K562 (cell line): Measurements from ENCODE around the gene BRWD1. TPM values are rescaled to one million over a fixed set of nuclear protein-coding genes. Genes with fewer than 3 reads are reported as not detected.

Experiments used
- ATAC-seq: fragments of 200-7000 bp; cut with Tn5 transposase; 3 replicates; pipeline ENCODE4 v1.9.1; 2020; ENCODE audit warnings: moderate library complexity
- BruUV-seq: library from RNA; stranded (reverse); fragments of 400-500 nt; replicated peaks from 2 replicates; lab custom pipeline; 2021; lab: Mats Ljungman, UMichigan
- CTCF ChIA-PET: fragments of 300-600 bp; formaldehyde crosslinking; extraction: SDS; loops from one replicate; lab custom pipeline; 2021; ENCODE audit warnings: low intra/inter-chr PET ratio; lab: Yijun Ruan, JAX
- POLR2A ChIA-PET: fragments of 300-600, 350-650 bp; sonication (Branson Sonifier 250); formaldehyde crosslinking; extraction: SDS; loops from one replicate; lab custom pipeline; 2021; ENCODE audit warnings: antibody characterized with exemption, inconsistent platforms; lab: Yijun Ruan, JAX
- DNase-seq, 4 experiments: peaks; one replicate each; pipeline versions ENCODE4 v3.0.0 to v3.0.0-alpha.2; 2011 to 2018; ENCODE audit warnings: low spot score in 3 of 4, mixed read lengths in 3 of 4; ENCODE audit errors: extremely low read depth in 1 of 4
- FAIRE-seq: peaks from 2 replicates; lab custom pipeline; 2011; peaks lifted over from hg19 to GRCh38; lab: Jason Lieb, UNC
- H2AFZ ChIP-seq: 2 replicates; pipeline ENCODE4 v1.6.0; 2011; ENCODE audit warnings: low read depth, low read length, control low read depth, inconsistent platforms
- H3K27ac ChIP-seq: fragments of 200-600 bp; 3 replicates; pipeline ENCODE4 v1.8.0; 2011; ENCODE audit warnings: low read depth, mild to moderate bottlenecking, control low read depth, inconsistent platforms, low read length, moderate library complexity, mixed read lengths; ENCODE audit errors: extremely low read depth
- H3K27me3 ChIP-seq, 2 experiments: fragments of 300-600 bp in 1 of 2; 2 replicates in 1 of 2; 3 replicates in 1 of 2; pipeline versions ENCODE4 v1.6.0 to v1.8.0; 2011; ENCODE audit warnings: inconsistent platforms in 2 of 2, low read length in 2 of 2, mild to moderate bottlenecking in 1 of 2, mixed read lengths in 1 of 2, moderate library complexity in 1 of 2; ENCODE audit not compliant: control insufficient read depth in 2 of 2, insufficient read depth in 2 of 2
- H3K36me3 ChIP-seq: fragments of 300-600 bp; 3 replicates; pipeline ENCODE4 v1.8.0; 2011; ENCODE audit warnings: mild to moderate bottlenecking, low read length, inconsistent platforms; ENCODE audit not compliant: control insufficient read depth, insufficient read depth
- H3K4me1 ChIP-seq, 2 experiments: fragments of 200-600 bp in 1 of 2; replicated peaks in 1 of 2; 2 replicates in 1 of 2; 3 replicates in 1 of 2; pipeline versions ENCODE4 v1.5.1 to v1.8.0; 2011; ENCODE audit warnings: inconsistent platforms in 2 of 2, low read length in 2 of 2, mild to moderate bottlenecking in 1 of 2, mixed read lengths in 1 of 2, moderate library complexity in 1 of 2; ENCODE audit not compliant: control insufficient read depth in 2 of 2, insufficient read depth in 2 of 2
- H3K4me2 ChIP-seq: 2 replicates; pipeline ENCODE4 v1.6.1; 2011; ENCODE audit warnings: low read length, control low read depth, inconsistent platforms, mixed read lengths; ENCODE audit not compliant: insufficient read depth
- H3K4me3 ChIP-seq: fragments of 200-600 bp; sonication (generic), shearing (Covaris generic); 2 replicates; pipeline ENCODE4 v1.5.1; 2016; ENCODE audit warnings: control low read depth, inconsistent platforms
- H3K79me2 ChIP-seq: fragments of 200-600 bp; 3 replicates; pipeline ENCODE4 v1.8.0; 2011; ENCODE audit warnings: low read length, inconsistent platforms; ENCODE audit not compliant: control insufficient read depth, insufficient read depth
- H3K9ac ChIP-seq, 2 experiments: 2 replicates each; pipeline versions ENCODE4 v1.6.0 to v1.6.1; 2011; ENCODE audit warnings: low read depth in 2 of 2, low read length in 2 of 2, control low read depth in 1 of 2, inconsistent platforms in 1 of 2, mild to moderate bottlenecking in 1 of 2, mixed read lengths in 1 of 2; ENCODE audit not compliant: insufficient read depth in 1 of 2
- H3K9me1 ChIP-seq: one replicate; pipeline ENCODE4 v1.6.0; 2011; ENCODE audit warnings: inconsistent platforms, mild to moderate bottlenecking, low read length, moderate library complexity; ENCODE audit not compliant: control insufficient read depth, insufficient read depth
- H3K9me3 ChIP-seq: replicated peaks from 2 replicates; pipeline ENCODE4 v1.5.1; 2011; ENCODE audit warnings: low read depth, low read length, inconsistent platforms; ENCODE audit not compliant: control insufficient read depth, insufficient read depth
- H4K20me1 ChIP-seq: replicated peaks from 2 replicates; pipeline ENCODE4 v1.6.1; 2011; ENCODE audit warnings: low read length, inconsistent platforms, mixed read lengths; ENCODE audit not compliant: control insufficient read depth, insufficient read depth
- ARHGAP35 ChIP-seq: fragments of 450-650 bp; IDR thresholded peaks from 2 replicates; pipeline ENCODE4 v1.6.1; 2018; ENCODE audit not compliant: partially characterized antibody
- HEY1 ChIP-seq: fragments of 250-450 bp; sonication (Bioruptor Pico); IDR thresholded peaks from 2 replicates; pipeline ENCODE4 v1.5.0; 2020; ENCODE audit warnings: mild to moderate bottlenecking, moderate library complexity, borderline replicate concordance
- HNRNPUL1 ChIP-seq: fragments of 200-400 bp; formaldehyde crosslinking; IDR thresholded peaks from 2 replicates; pipeline ENCODE4 v1.6.1; 2017; ENCODE audit warnings: low read length
- MECOM ChIP-seq: fragments of 250-450 bp; sonication (Bioruptor Pico); IDR thresholded peaks from 2 replicates; pipeline ENCODE4 v1.8.0; 2022; ENCODE audit warnings: inconsistent platforms
- PCBP2 ChIP-seq: fragments of 200-400 bp; formaldehyde crosslinking; IDR thresholded peaks from 2 replicates; pipeline ENCODE4 v1.6.1; 2018; ENCODE audit warnings: low read length, low read depth, mild to moderate bottlenecking, moderate library complexity; ENCODE audit not compliant: poor library complexity, severe bottlenecking
- SMAD2 ChIP-seq: fragments of 150-350 bp; IDR thresholded peaks from 2 replicates; pipeline ENCODE4 v1.6.1; 2014; ENCODE audit warnings: low read depth, mild to moderate bottlenecking, low read length
- SMARCA5 ChIP-seq: fragments of 450-650 bp; IDR thresholded peaks from 2 replicates; pipeline ENCODE4 v1.6.1; 2016
- SNAPC5 ChIP-seq: fragments of 250-450 bp; sonication (Bioruptor Pico); IDR thresholded peaks from 2 replicates; pipeline ENCODE4 v1.8.0; 2021; ENCODE audit warnings: moderate library complexity, mild to moderate bottlenecking, inconsistent platforms
- SRSF9 ChIP-seq: fragments of 200-400 bp; formaldehyde crosslinking; IDR thresholded peaks from 2 replicates; pipeline ENCODE4 v1.6.1; 2017; ENCODE audit warnings: low read depth, low read length, borderline replicate concordance
- TAF7 ChIP-seq: fragments of 450-650 bp; IDR thresholded peaks from 2 replicates; pipeline ENCODE4 v1.6.1; 2016; ENCODE audit warnings: missing genetic modification characterization, missing compliant biosample characterization
- TAF9B ChIP-seq: fragments of 450-650 bp; IDR thresholded peaks from 2 replicates; pipeline ENCODE4 v1.6.1; 2018; ENCODE audit warnings: mild to moderate bottlenecking; ENCODE audit not compliant: partially characterized antibody
- TEAD4 ChIP-seq, 2 experiments: sonication (generic) in 1 of 2; formaldehyde crosslinking in 1 of 2; IDR thresholded peaks; 2 replicates each; pipeline versions ENCODE4 v1.6.1 to v1.8.0; 2012 to 2022; ENCODE audit warnings: borderline replicate concordance in 1 of 2, inconsistent platforms in 1 of 2, low read length in 1 of 2, mild to moderate bottlenecking in 1 of 2, missing genetic modification reagents in 1 of 2
- TFAM ChIP-seq: fragments of 250-450 bp; sonication (Bioruptor Pico); conservative IDR thresholded peaks from 2 replicates; pipeline ENCODE4 v1.5.0; 2021; ENCODE audit warnings: mild to moderate bottlenecking, moderate library complexity
- ZBED1 ChIP-seq: IDR thresholded peaks from 2 replicates; pipeline ENCODE4 v1.6.1; 2014
- ZNF124 ChIP-seq: sonication (generic); formaldehyde crosslinking; IDR thresholded peaks from 2 replicates; pipeline ENCODE4 v1.8.1; 2022; ENCODE audit warnings: missing genetic modification reagents
- ZNF436 ChIP-seq: fragments of 250-450, 450-650 bp; sonication (Bioruptor Pico); formaldehyde crosslinking; IDR thresholded peaks from 2 replicates; pipeline ENCODE4 v1.7.0; 2020; ENCODE audit warnings: mild to moderate bottlenecking
- ZNF445 ChIP-seq: fragments of 250-450 bp; sonication (Bioruptor Pico); IDR thresholded peaks from 2 replicates; pipeline ENCODE4 v1.4.0; 2020; ENCODE audit warnings: low read depth, mild to moderate bottlenecking, moderate library complexity
- ZNF717 ChIP-seq: fragments of 250-450 bp; sonication (Bioruptor Pico); IDR thresholded peaks from 2 replicates; pipeline ENCODE4 v1.5.0; 2021
- ZNF778 ChIP-seq: fragments of 450-650 bp; formaldehyde crosslinking; IDR thresholded peaks from 2 replicates; pipeline ENCODE4 v1.4.0; 2020; ENCODE audit warnings: mild to moderate bottlenecking, moderate library complexity
- ZNF830 ChIP-seq: fragments of 250-450 bp; sonication (Bioruptor Pico); IDR thresholded peaks from 2 replicates; pipeline ENCODE4 v1.5.0; 2021; ENCODE audit warnings: mild to moderate bottlenecking
- WGBS: fragments of 100-300 bp; shearing (Covaris generic); methylation state at CpG from one replicate; pipeline ENCODE4 v1.1.6; 2016; ENCODE audit warnings: low coverage, mixed read lengths; ENCODE audit not compliant: insufficient coverage; ENCODE audit errors: missing lambda C conversion rate; 5-methylcytosine and 5-hydroxymethylcytosine counted together
- in situ Hi-C: fragments of 300-500 bp; cut with MboI; formaldehyde crosslinking; loops from 4 replicates; pipeline ENCODE4 v1.15.0; 2018; ENCODE audit warnings: inconsistent platforms, mixed read lengths
- intact Hi-C: fragments of 100-400 bp; cut with micrococcal nuclease; formaldehyde crosslinking; loops from 2 replicates; pipeline ENCODE4 v1.14.2; 2022
- polyA plus RNA-seq, 8 experiments: library from polyadenylated mRNA; depleted of rRNA in 4 of 8; stranded (reverse) in 5 of 8; unstranded in 3 of 8; fragments of >200 nt; fragmentation: Nextera tagmentation in 2 of 8; fragmentation: Illumina TruSeq in 1 of 8; extraction: Ambion mirVana in 2 of 8; extraction: Trizol in 1 of 8; gene quantifications; 2 replicates each; pipeline versions ENCODE4 v1.2.1 to v1.2.3, GENCODE V29; 2011 to 2014; ENCODE audit warnings: inconsistent platforms in 1 of 8, missing spikeins in 1 of 8
- total RNA-seq, 7 experiments: library from RNA; depleted of rRNA in 6 of 7; stranded (reverse); fragments of >200 nt in 6 of 7; fragmentation: Illumina TruSeq in 2 of 7; extraction: Trizol in 2 of 7; gene quantifications; 2 replicates each; pipeline versions ENCODE4 v1.2.1 to v1.2.3, GENCODE V29; 2011 to 2021; ENCODE audit warnings: low replicate concordance in 1 of 7

Gene BRWD1
- total and polyA plus RNA-seq, 9 of the 15 experiments (the other 6 are each of a cell fraction or from before 2014, with no cell fraction given): 10.1 to 60.2 (median 34.1) TPM

GRCh38 chr21:39197448-39198233 lies 115.8 kb downstream of the BRWD1 start:
- Histone ChIP-seq H3K4me1 (no peaks in the 10 kb centered on the region), H2AFZ (no peak overlapping the region), H3K9me1 (no peaks in the 10 kb centered on the region), H4K20me1 (no peaks in the 10 kb centered on the region), H3K4me3 (no peak overlapping the region), H3K9ac (no peak overlapping the region), H3K4me2 (no peak overlapping the region), H3K27ac (no peak overlapping the region), H3K27me3 (no peaks in the 10 kb centered on the region), H3K79me2 (no peaks in the 10 kb centered on the region), H3K36me3 (peaks cover 90% of the 10 kb centered on the region), H3K9me3 (no peaks in the 10 kb centered on the region)
- BruUV-seq: no TSS peak
- TF ChIP-seq TAF9B: no peak
- no peak for TF ChIP-seq ZBED1
- no peak for TF ChIP-seq ARHGAP35
- TF ChIP-seq ZNF778 (CRISPR knock-in tag): no peak
- TF ChIP-seq SMAD2: no peak
- TF ChIP-seq HNRNPUL1: no peak
- TF ChIP-seq TFAM: no peak
- no peak for TF ChIP-seq ZNF830 (CRISPR knock-in tag)
- no peak for TF ChIP-seq MECOM (CRISPR knock-in tag)
- no peak for TF ChIP-seq HEY1 (CRISPR knock-in tag)
- no peak for TF ChIP-seq ZNF436 (CRISPR knock-in tag)
- TF ChIP-seq TAF7 (tag): no peak
- TF ChIP-seq TEAD4 (IDR thresholded peaks at IDR 0.05; ENCODE audit: low read length): no peak
- TF ChIP-seq TEAD4 (CRISPR knock-in tag; IDR thresholded peaks at IDR 0.05; ENCODE audit: borderline replicate concordance): no peak
- no peak for TF ChIP-seq PCBP2
- no peak for TF ChIP-seq ZNF445 (CRISPR knock-in tag)
- TF ChIP-seq SMARCA5: no peak
- TF ChIP-seq SRSF9: no peak
- TF ChIP-seq SNAPC5 (CRISPR knock-in tag): no peak
- no peak for TF ChIP-seq ZNF717 (CRISPR knock-in tag)
- TF ChIP-seq ZNF124 (CRISPR knock-in tag): no peak
- WGBS: 83% methylated on average over 5 of the region's 5 CpGs
- CTCF ChIA-PET: no interaction called here
- DNase-seq (no peak), FAIRE-seq (no peak), ATAC-seq (no peak)
- intact Hi-C loops: no loop called here
- POLR2A ChIA-PET: interaction anchor here (1.2 to 4.1 kb wide), 4 partner anchors 9 to 14 kb away, joined by 3 to 19 read pairs (median 7); partner anchors contain the start of gene PSMG1
- in situ Hi-C loops: no loop called here
